ENCODE data around the gene TFB1M.

TFB1M gene

DNA sequence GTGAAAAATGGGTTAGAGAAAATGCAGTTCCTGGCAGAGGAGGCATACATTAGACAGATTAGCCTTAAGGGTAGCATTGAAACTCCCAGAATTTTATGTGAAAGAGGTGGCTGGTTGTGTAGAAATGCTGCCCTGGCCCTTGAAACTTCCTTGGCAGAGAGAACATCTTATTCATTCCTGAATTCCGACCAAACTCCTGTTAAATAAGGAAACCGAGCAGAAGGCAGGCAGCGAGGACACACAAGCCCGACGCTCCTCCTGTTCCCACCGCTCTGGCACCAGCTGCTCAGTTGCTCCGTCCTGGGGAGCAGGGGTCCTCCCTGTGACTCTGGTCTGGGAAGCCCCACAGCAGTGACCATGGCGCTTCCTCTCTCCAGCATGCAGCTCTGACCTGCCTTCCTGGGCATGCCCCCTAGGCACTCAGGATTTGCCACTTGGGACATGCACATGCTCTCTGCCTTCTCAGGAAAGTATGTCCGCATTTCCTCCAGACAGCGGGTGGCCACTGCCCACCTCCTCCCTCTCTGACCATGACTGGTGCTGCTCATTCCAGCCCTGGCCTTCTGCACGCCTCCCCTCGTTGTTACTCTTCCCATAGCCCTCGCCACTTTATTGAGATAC, 85.6 kb downstream of the TFB1M start:
- DNase-seq (ENCODE audit: low spot score), result no peak
- H3K27ac ChIP-seq, result peak overlapping the region; percentile 75
- POLR2A ChIA-PET (ENCODE audit: low non-redundant PET), result no interaction called here
- TF ChIP-seq, protein P1, sequence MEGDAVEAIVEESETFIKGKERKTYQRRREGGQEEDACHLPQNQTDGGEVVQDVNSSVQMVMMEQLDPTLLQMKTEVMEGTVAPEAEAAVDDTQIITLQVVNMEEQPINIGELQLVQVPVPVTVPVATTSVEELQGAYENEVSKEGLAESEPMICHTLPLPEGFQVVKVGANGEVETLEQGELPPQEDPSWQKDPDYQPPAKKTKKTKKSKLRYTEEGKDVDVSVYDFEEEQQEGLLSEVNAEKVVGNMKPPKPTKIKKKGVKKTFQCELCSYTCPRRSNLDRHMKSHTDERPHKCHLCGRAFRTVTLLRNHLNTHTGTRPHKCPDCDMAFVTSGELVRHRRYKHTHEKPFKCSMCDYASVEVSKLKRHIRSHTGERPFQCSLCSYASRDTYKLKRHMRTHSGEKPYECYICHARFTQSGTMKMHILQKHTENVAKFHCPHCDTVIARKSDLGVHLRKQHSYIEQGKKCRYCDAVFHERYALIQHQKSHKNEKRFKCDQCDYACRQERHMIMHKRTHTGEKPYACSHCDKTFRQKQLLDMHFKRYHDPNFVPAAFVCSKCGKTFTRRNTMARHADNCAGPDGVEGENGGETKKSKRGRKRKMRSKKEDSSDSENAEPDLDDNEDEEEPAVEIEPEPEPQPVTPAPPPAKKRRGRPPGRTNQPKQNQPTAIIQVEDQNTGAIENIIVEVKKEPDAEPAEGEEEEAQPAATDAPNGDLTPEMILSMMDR (conservative IDR thresholded peaks at IDR 0.05; ENCODE audit: low read depth), result no peak
- CTCF ChIA-PET, result no interaction called here

DNA sequence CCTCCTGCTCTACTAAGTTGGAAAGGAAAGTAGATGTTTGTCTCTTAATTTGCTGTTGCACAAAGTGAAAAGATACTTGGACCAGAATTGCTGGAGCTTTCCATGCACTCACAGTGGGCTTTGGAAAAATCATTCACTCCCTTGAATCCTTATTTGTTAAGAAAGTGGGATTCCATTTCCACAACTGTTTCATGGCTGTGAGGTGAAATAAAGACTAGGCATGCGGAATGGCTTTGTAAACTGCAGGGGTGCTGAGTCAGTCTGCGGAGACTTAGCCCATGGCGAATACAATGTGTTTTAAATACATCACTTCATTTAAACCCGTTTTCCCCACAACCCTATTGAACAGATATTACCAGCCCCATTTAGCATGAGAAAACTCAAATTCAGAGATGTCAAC, 87.2 kb downstream of the TFB1M start:
- ChIA-PET POLR2A (ENCODE audit: low non-redundant PET) (no interaction called here), CTCF (no interaction called here)
- TF ChIP-seq, protein P1 (conservative IDR thresholded peaks at IDR 0.05; ENCODE audit: low read depth), result no peak
- H3K27ac ChIP-seq, result no peak overlapping the region
- no peak for DNase-seq (ENCODE audit: low spot score)

DNA sequence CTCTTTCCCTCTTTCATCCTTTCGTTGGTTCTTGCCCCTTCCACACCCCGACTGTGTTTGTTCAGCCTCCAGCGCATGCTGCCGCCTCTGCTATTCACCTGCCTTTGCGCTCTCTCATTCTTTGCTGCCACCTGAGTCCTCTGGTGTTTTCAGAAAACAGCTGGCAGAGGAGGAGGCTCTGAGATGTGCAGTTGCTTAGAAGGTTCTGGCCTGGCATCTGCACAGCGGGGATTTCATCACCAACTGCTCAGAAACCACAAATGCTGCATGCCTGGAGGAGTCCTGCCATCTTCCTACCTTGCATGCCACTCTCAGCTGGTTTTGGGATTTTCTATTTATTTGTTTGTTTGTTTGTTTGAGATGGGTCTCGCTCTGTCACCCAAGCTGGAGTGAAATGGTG, 89.7 kb downstream of the TFB1M start:
- ChIA-PET CTCF (no interaction called here), POLR2A (ENCODE audit: low non-redundant PET) (no interaction called here)
- no peak for DNase-seq (ENCODE audit: low spot score)
- TF ChIP-seq, protein P1 (conservative IDR thresholded peaks at IDR 0.05; ENCODE audit: low read depth), result no peak
- peak overlapping the region; percentile 70 for H3K27ac ChIP-seq

DNA sequence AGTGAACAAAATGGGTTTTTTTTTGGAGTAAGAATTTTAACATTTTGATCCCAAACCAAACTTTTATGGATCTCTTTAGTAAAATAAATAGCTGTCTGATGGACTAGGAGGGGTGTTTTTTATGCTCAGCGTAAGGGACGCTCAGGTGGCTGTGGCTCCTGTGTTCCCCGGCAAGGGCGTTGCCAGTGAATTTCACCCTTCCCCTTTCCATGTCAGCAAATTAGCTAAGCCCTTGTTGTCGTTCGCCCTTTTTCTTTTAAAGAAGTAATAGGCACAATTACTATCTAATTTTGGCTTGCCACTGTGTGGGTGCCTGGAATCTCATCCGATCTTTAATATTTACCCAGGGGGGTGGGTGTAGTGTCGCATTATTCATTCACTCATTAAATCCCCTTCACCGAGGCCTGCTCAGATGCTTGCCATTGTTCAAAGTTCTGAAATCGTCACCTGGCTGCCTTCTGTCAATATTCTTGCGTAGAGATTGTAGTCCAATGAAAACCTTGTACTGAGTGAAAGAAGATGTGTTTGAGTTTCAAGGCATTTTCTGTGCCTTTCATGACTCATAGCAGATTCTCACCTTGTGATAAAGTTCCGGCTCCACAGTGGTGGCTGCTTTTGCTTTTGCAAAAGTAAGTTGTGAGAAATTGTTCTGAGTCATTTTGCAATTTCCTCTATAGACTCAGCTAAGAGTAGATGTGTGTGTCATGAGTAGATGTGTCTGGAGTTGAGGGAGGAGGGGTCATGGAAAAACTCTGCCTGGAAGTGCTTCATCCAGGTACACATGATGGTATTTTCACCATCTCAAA, 90.4 kb downstream of the TFB1M start:
- peak; percentile 79 for DNase-seq (ENCODE audit: low spot score)
- ChIA-PET POLR2A (ENCODE audit: low non-redundant PET) (no interaction called here), CTCF (no interaction called here)
- peak overlapping the region; percentile 70; the same call in 1 of the 2 replicates for H3K27ac ChIP-seq
- TF ChIP-seq, protein P1 (conservative IDR thresholded peaks at IDR 0.05; ENCODE audit: low read depth), result no peak

DNA sequence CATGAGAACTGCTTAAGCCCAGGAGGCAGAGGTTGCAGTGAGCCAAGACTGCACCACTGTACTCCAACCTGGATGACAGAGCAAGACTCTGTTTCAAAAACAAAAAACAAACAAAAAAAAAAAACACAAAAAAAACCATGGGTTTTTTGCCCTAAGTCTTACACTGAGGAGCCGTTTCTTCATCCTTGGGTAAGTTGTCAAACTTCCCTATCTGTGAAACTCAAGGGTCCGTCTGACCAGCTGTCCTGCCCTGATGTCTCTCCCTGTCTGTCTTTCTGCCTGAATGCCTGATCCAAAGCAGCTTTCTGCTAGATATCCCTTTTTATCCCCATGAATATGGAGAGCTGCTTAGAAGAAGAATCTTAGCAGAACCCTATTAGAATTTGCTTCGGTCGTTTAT, 91.8 kb downstream of the TFB1M start:
- ChIA-PET POLR2A (ENCODE audit: low non-redundant PET) (no interaction called here), CTCF (no interaction called here)
- no peak for DNase-seq (ENCODE audit: low spot score)
- TF ChIP-seq, protein P1 (conservative IDR thresholded peaks at IDR 0.05; ENCODE audit: low read depth), result no peak
- H3K27ac ChIP-seq, result no peak overlapping the region

DNA sequence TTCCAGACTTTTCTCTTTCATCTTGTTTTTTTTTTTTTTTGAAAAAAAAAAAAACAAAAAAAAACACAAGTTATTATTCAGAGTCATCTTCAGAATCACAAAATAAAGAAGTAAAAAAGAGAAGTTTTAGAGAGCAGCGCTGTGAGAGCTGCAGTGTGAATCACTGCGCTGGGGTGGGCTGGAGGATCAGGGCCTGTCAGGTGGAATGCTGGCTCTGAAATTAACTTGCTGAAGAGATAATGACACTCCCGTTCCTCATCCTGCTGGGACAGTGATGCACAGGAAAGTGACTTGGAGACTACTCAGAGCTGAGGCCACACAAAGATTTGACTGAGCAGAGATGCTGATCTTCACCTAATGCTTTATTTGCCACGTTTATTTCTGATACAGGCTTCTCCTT, 93.2 kb downstream of the TFB1M start:
- no peak for DNase-seq (ENCODE audit: low spot score)
- TF ChIP-seq, protein P1 (conservative IDR thresholded peaks at IDR 0.05; ENCODE audit: low read depth), result no peak
- POLR2A ChIA-PET (ENCODE audit: low non-redundant PET), result no interaction called here
- CTCF ChIA-PET, result interaction anchor here (0.6 kb wide), 1 partner anchor 20 kb away, joined by 5 read pairs; no protein-coding TSS in a partner anchor
- no peak overlapping the region for H3K27ac ChIP-seq

Measured in RWPE1 (cell line).